Astrocyte of the hippocampus (primary cell): ENCODE measurements around the gene DZANK1.
"Not testable (repeated sequence)": the region's sequence is repeated elsewhere in the genome, so short reads cannot be mapped to it uniquely, and the experiment has no call there.

Source experiments
- DNase-seq: peaks from one replicate; pipeline ENCODE4 v3.0.0; 2011; ENCODE audit warnings: low read depth, low spot score

DZANK1 gene

GRCh38 chr20:18466894-18467730, at the start of gene DZANK1, which contains the start of gene POLR3F:
Gene DZANK1 (minus strand): TSS chr20:18467030. CDS start chr20:18465358, 1,672 bp downstream.
Gene POLR3F (plus strand): TSS chr20:18467390. CDS start chr20:18467507, 117 bp downstream.
- DNase-seq, result peak; percentile 98

- DNase-seq, result no peak
Measured at GRCh38 chr20:18515973-18516372, 49.1 kb upstream of the DZANK1 start.

GRCh38 chr20:18514127-18514526, 47.3 kb upstream of the DZANK1 start:
- no peak for DNase-seq

- no peak for DNase-seq
Measured at GRCh38 chr20:18513208-18513607, 46.4 kb upstream of the DZANK1 start.

- DNase-seq, result no peak
Measured at GRCh38 chr20:18511571-18511970, 44.7 kb upstream of the DZANK1 start.

GRCh38 chr20:18507218-18508191, 40.7 kb upstream of the DZANK1 start, which contains the start of gene SEC23B:
Gene SEC23B (plus strand): TSS chr20:18507940. CDS start chr20:18510836, 2,896 bp downstream.
- DNase-seq, result peak; percentile 99

GRCh38 chr20:18506744-18507143, 39.9 kb upstream of the DZANK1 start:
- no peak for DNase-seq

GRCh38 chr20:18504479-18505060, 37.7 kb upstream of the DZANK1 start:
- no peak for DNase-seq

- not testable (repeated sequence) for DNase-seq
Measured at GRCh38 chr20:18501672-18502071, 34.8 kb upstream of the DZANK1 start.

GRCh38 chr20:18497603-18498002, 30.8 kb upstream of the DZANK1 start:
- no peak for DNase-seq

- DNase-seq, result peak; percentile 93
Measured at GRCh38 chr20:18496740-18497592, 30.1 kb upstream of the DZANK1 start, which contains the start of gene RBBP9. Gene RBBP9 (minus strand): TSS chr20:18497225. CDS start chr20:18497167, 58 bp downstream.

GRCh38 chr20:18496042-18496441, 29.2 kb upstream of the DZANK1 start:
- peak; percentile 32 for DNase-seq

GRCh38 chr20:18488301-18488700, 21.5 kb upstream of the DZANK1 start:
- DNase-seq, result no peak

- DNase-seq, result no peak
Measured at GRCh38 chr20:18481596-18481995, 14.8 kb upstream of the DZANK1 start.

GRCh38 chr20:18477821-18478220, 11.0 kb upstream of the DZANK1 start:
- no peak for DNase-seq

GRCh38 chr20:18477218-18477617, 10.4 kb upstream of the DZANK1 start:
- no peak for DNase-seq

- no peak for DNase-seq
Measured at GRCh38 chr20:18466574-18466893, 296 bp downstream of the DZANK1 start.

GRCh38 chr20:18465536-18466200, 1.2 kb downstream of the DZANK1 start:
- DNase-seq, result no peak

GRCh38 chr20:18456600-18456999, 10.2 kb downstream of the DZANK1 start:
- DNase-seq, result no peak

GRCh38 chr20:18443886-18444285, 22.9 kb downstream of the DZANK1 start:
- peak; percentile 45 for DNase-seq
